NT2/D1 (cell line): ENCODE results near the gene SENP2.

Experiments
- DNase-seq: peaks from one replicate; pipeline ENCODE4 v3.0.0-alpha.2; 2011; ENCODE audit warnings: low read depth, low spot score
- H3K27me3 ChIP-seq: 2 replicates; pipeline ENCODE4 v1.6.0; 2011; ENCODE audit warnings: mild to moderate bottlenecking; ENCODE audit not compliant: insufficient read length, insufficient read depth
- H3K36me3 ChIP-seq: 2 replicates; pipeline ENCODE4 v1.6.1; 2011; ENCODE audit warnings: mild to moderate bottlenecking, low read length, mixed read lengths; ENCODE audit not compliant: insufficient read depth, insufficient read length
- H3K4me1 ChIP-seq: 2 replicates; pipeline ENCODE4 v1.5.1; 2011; ENCODE audit not compliant: insufficient read depth, insufficient read length
- H3K4me3 ChIP-seq: 2 replicates; pipeline ENCODE4 v1.5.1; 2011; ENCODE audit warnings: low read depth; ENCODE audit not compliant: insufficient read length
- H3K9ac ChIP-seq: 2 replicates; pipeline ENCODE4 v1.6.0; 2011; ENCODE audit warnings: low read depth; ENCODE audit not compliant: insufficient read length
- H3K9me3 ChIP-seq: 2 replicates; pipeline ENCODE4 v1.5.1; 2011; ENCODE audit warnings: mild to moderate bottlenecking, low read length; ENCODE audit not compliant: insufficient read depth
- SUZ12 ChIP-seq: IDR thresholded peaks from 2 replicates; pipeline ENCODE4 v1.6.1; 2011; ENCODE audit not compliant: insufficient read length, insufficient read depth; ENCODE audit errors: extremely low read depth
- YY1 ChIP-seq: IDR thresholded peaks from 2 replicates; pipeline ENCODE4 v1.6.1; 2011; ENCODE audit not compliant: insufficient read length, insufficient read depth
- ZNF274 ChIP-seq: IDR thresholded peaks from 2 replicates; pipeline ENCODE4 v1.6.1; 2011; ENCODE audit warnings: mild to moderate bottlenecking, low read depth, low read length

The SENP2 gene

GRCh38 chr3:185594073-185594472 is 8.0 kb downstream of the SENP2 start:
- Histone ChIP-seq H3K4me3 (no peak overlapping the region), H3K36me3 (peaks cover 37% of the 10 kb centered on the region), H3K4me1 (no peaks in the 10 kb centered on the region), H3K9me3 (no peaks in the 10 kb centered on the region), H3K9ac (no peak overlapping the region), H3K27me3 (no peaks in the 10 kb centered on the region)
- DNase-seq = no peak
- TF ChIP-seq SUZ12 = no peak
- no peak for TF ChIP-seq ZNF274
- TF ChIP-seq YY1 = no peak

- peaks cover 39% of the 10 kb centered on the region for H3K36me3 ChIP-seq
- H3K9ac ChIP-seq = no peak overlapping the region
- TF ChIP-seq YY1 = no peak
- no peak for TF ChIP-seq SUZ12
- no peak for TF ChIP-seq ZNF274
- no peaks in the 10 kb centered on the region for H3K27me3 ChIP-seq
- no peak overlapping the region for H3K4me3 ChIP-seq
- DNase-seq = no peak
- no peaks in the 10 kb centered on the region for H3K4me1 ChIP-seq
- H3K9me3 ChIP-seq = no peaks in the 10 kb centered on the region
These were observed 9.4 kb downstream of the SENP2 start for GRCh38 chr3:185595526-185595925.

- Histone ChIP-seq H3K9me3 (no peaks in the 10 kb centered on the region), H3K4me3 (no peak overlapping the region), H3K4me1 (no peaks in the 10 kb centered on the region), H3K27me3 (no peaks in the 10 kb centered on the region), H3K9ac (no peak overlapping the region), H3K36me3 (peaks cover 59% of the 10 kb centered on the region)
- no peak for DNase-seq
- TF ChIP-seq ZNF274 (no peak), SUZ12 (no peak), YY1 (no peak)
These were observed 19.5 kb downstream of the SENP2 start for GRCh38 chr3:185605566-185605965.

DNA sequence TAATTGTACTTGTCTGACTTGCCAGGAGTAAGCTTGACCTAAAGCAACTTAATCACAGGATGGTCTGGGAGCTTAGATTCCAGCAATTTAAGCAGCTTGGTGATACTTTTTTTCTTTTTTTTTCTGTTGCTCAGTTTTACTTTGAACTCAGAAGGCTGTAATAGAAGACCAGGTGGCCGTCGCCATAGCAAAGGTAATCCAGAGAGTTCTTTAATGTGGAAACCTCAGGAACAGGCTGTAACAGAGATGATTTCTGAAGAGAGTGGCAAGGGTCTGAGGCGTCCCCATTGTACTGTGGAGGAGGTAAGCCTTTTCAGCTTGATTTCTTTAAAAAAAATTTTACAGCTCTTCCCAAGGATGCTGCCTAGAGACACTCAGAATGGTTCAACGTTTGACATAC is 20.1 kb downstream of the SENP2 start:
- H3K36me3 ChIP-seq = peaks cover 57% of the 10 kb centered on the region
- no peak overlapping the region for H3K9ac ChIP-seq
- no peak for DNase-seq
- H3K4me3 ChIP-seq = no peak overlapping the region
- no peaks in the 10 kb centered on the region for H3K4me1 ChIP-seq
- H3K9me3 ChIP-seq = no peaks in the 10 kb centered on the region
- TF ChIP-seq SUZ12 = no peak
- no peak for TF ChIP-seq YY1
- TF ChIP-seq ZNF274 = no peak
- H3K27me3 ChIP-seq = no peaks in the 10 kb centered on the region

DNA sequence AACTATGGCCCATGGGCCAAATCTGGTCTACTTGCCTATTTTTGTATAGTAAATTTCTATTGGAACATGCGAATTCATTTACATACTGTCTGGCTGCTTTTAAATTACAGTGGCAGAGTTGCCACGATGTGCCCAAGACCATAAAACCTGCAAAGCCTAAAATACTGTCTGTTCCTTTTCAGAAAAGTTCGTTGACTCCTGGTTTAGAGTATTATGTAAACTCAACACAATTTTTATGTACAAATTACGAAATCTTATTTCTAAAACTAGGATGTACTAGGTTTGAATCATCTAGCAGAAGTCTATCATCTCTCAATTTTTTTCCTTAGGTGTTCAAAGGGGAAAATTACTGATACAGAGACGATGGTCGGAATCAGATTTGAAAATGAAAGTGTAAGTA is 26.9 kb downstream of the SENP2 start:
- TF ChIP-seq YY1 (no peak), SUZ12 (no peak), ZNF274 (no peak)
- Histone ChIP-seq H3K27me3 (no peaks in the 10 kb centered on the region), H3K36me3 (peaks cover 63% of the 10 kb centered on the region), H3K4me1 (no peaks in the 10 kb centered on the region), H3K9ac (no peak overlapping the region), H3K4me3 (no peak overlapping the region), H3K9me3 (no peaks in the 10 kb centered on the region)
- DNase-seq = no peak

GRCh38 chr3:185623939-185624665 is 38.0 kb downstream of the SENP2 start:
- no peaks in the 10 kb centered on the region for H3K9me3 ChIP-seq
- no peak for DNase-seq
- TF ChIP-seq YY1 = no peak
- TF ChIP-seq ZNF274 = no peak
- no peak for TF ChIP-seq SUZ12
- no peak overlapping the region for H3K9ac ChIP-seq
- H3K4me3 ChIP-seq = no peak overlapping the region
- H3K27me3 ChIP-seq = no peaks in the 10 kb centered on the region
- H3K4me1 ChIP-seq = no peaks in the 10 kb centered on the region
- peaks cover 64% of the 10 kb centered on the region for H3K36me3 ChIP-seq

DNA sequence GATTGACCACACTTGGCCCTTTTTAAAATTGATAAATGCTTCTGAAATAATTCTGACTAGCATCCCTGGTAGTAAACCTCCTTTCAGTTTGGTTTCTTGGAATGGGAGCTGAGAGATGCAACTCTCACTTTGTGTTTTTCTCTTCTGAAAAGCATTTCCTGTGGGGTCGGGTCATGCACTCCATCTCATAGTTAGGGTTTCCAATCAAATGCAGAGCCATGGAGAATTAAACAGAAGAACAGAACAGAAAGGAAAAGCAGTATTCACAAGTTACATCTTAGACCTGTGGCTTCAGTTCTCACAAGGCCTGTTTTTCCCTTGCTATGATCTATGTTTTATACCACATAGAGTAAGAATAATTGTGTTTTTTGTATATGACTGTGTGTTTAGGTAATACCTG is 39.7 kb downstream of the SENP2 start:
- DNase-seq = no peak
- no peaks in the 10 kb centered on the region for H3K4me1 ChIP-seq
- no peak for TF ChIP-seq SUZ12
- no peak for TF ChIP-seq ZNF274
- TF ChIP-seq YY1 = no peak
- peaks cover 66% of the 10 kb centered on the region for H3K36me3 ChIP-seq
- no peaks in the 10 kb centered on the region for H3K27me3 ChIP-seq
- H3K4me3 ChIP-seq = no peak overlapping the region
- H3K9ac ChIP-seq = no peak overlapping the region
- H3K9me3 ChIP-seq = no peaks in the 10 kb centered on the region
